ENCODE results near the gene ZNF608.

The ZNF608 gene

GRCh38 chr5:124716169-124716568 lies 30.3 kb downstream of the ZNF608 start:
- no peak for DNase-seq (ENCODE audit: low spot score)

GRCh38 chr5:124714910-124715309 lies 31.5 kb downstream of the ZNF608 start:
- DNase-seq (ENCODE audit: low spot score) = no peak

GRCh38 chr5:124713595-124713994 lies 32.8 kb downstream of the ZNF608 start:
- no peak for DNase-seq (ENCODE audit: low spot score)

- no peak for DNase-seq (ENCODE audit: low spot score)
Measured at GRCh38 chr5:124712731-124713305, 33.6 kb downstream of the ZNF608 start.

GRCh38 chr5:124708086-124708485 lies 38.4 kb downstream of the ZNF608 start:
- DNase-seq (ENCODE audit: low spot score) = no peak

GRCh38 chr5:124707520-124707919 lies 38.9 kb downstream of the ZNF608 start:
- DNase-seq (ENCODE audit: low spot score) = no peak

- DNase-seq (ENCODE audit: low spot score) = no peak
Measured at GRCh38 chr5:124706729-124707361, 39.6 kb downstream of the ZNF608 start.

- DNase-seq (ENCODE audit: low spot score) = no peak
Measured at GRCh38 chr5:124706051-124706450, 40.4 kb downstream of the ZNF608 start.

- DNase-seq (ENCODE audit: low spot score) = no peak
Measured at GRCh38 chr5:124705577-124705976, 40.9 kb downstream of the ZNF608 start.

GRCh38 chr5:124704594-124705284 lies 41.7 kb downstream of the ZNF608 start:
- no peak for DNase-seq (ENCODE audit: low spot score)

- DNase-seq (ENCODE audit: low spot score) = no peak
Measured at GRCh38 chr5:124703995-124704394, 42.4 kb downstream of the ZNF608 start.

- DNase-seq (ENCODE audit: low spot score) = no peak
Measured at GRCh38 chr5:124702525-124702924, 43.9 kb downstream of the ZNF608 start.

GRCh38 chr5:124701873-124702425 lies 44.5 kb downstream of the ZNF608 start:
- no peak for DNase-seq (ENCODE audit: low spot score)

GRCh38 chr5:124701016-124701415 lies 45.4 kb downstream of the ZNF608 start:
- no peak for DNase-seq (ENCODE audit: low spot score)

GRCh38 chr5:124700333-124700732 lies 46.1 kb downstream of the ZNF608 start:
- DNase-seq (ENCODE audit: low spot score) = no peak

GRCh38 chr5:124698770-124699169 lies 47.7 kb downstream of the ZNF608 start:
- no peak for DNase-seq (ENCODE audit: low spot score)

GRCh38 chr5:124697933-124698591 lies 48.4 kb downstream of the ZNF608 start:
- no peak for DNase-seq (ENCODE audit: low spot score)

GRCh38 chr5:124697501-124697900 lies 48.9 kb downstream of the ZNF608 start:
- no peak for DNase-seq (ENCODE audit: low spot score)

- no peak for DNase-seq (ENCODE audit: low spot score)
Measured at GRCh38 chr5:124696898-124697297, 49.5 kb downstream of the ZNF608 start.
